Muscle of leg (tissue), 11 donors: ENCODE measurements around the gene SPNS2. TPM values are rescaled to one million over a fixed set of nuclear protein-coding genes. Genes with fewer than 3 reads are reported as not detected.

ENCODE experiments used
- DNase-seq: peaks from one replicate; pipeline ENCODE4 v3.0.0; 2013
- H3K27ac ChIP-seq: one replicate; pipeline ENCODE4 v1.5.1; 2013; ENCODE audit warnings: mild to moderate bottlenecking, low read length, control low read depth
- H3K27me3 ChIP-seq: one replicate; pipeline ENCODE4 v1.6.1; 2013; ENCODE audit warnings: low read length; ENCODE audit not compliant: control insufficient read depth, insufficient read depth
- H3K36me3 ChIP-seq: one replicate; pipeline ENCODE4 v1.6.1; 2013; ENCODE audit warnings: low read length; ENCODE audit not compliant: control insufficient read depth, insufficient read depth
- H3K4me1 ChIP-seq: one replicate; pipeline ENCODE4 v1.6.1; 2013; ENCODE audit warnings: low read length; ENCODE audit not compliant: control insufficient read depth, insufficient read depth
- H3K4me3 ChIP-seq: one replicate; pipeline ENCODE4 v1.5.1; 2013; ENCODE audit warnings: low read length, control low read depth
- H3K9me3 ChIP-seq: replicated peaks from 2 replicates; pipeline ENCODE4 v1.6.1; 2013; ENCODE audit warnings: low read depth, low read length; ENCODE audit not compliant: control insufficient read depth
- WGBS: methylation state at CpG from one replicate; pipeline ENCODE4 v1.1.5; 2013; ENCODE audit warnings: missing lambda C conversion rate; ENCODE audit not compliant: insufficient coverage; 5-methylcytosine and 5-hydroxymethylcytosine counted together
- polyA plus RNA-seq, 8 donors: library from polyadenylated mRNA; unstranded; fragments of 120-200 nt; gene quantifications; one replicate each; pipeline versions ENCODE4 v1.2.1 to v1.2.3, GENCODE V29; 2013; ENCODE audit warnings: inconsistent platforms in 1 of 8, low replicate concordance in 1 of 8; ENCODE audit not compliant: insufficient read length in 8 of 8, insufficient read depth in 1 of 8
- total RNA-seq: library from RNA; stranded (reverse); fragments of 120-200 nt; gene quantifications from one replicate; pipeline ENCODE4 v1.2.4, GENCODE V29; 2013

SPNS2 gene
- total and polyA plus RNA-seq, 9 donors, result 5.0 to 9.7 (median 8.2) TPM

- Histone ChIP-seq H3K36me3 (no peaks in the 10 kb centered on the region), H3K4me1 (no peaks in the 10 kb centered on the region), H3K4me3 (no peak overlapping the region), H3K27me3 (no peaks in the 10 kb centered on the region), H3K9me3 (no peaks in the 10 kb centered on the region), H3K27ac (no peak overlapping the region)
- 90% methylated on average over 7 of the region's 12 CpGs for WGBS
- DNase-seq, result no peak
These were observed 29.1 kb upstream of the SPNS2 start for GRCh38 chr17:4469552-4469951.

- no peaks in the 10 kb centered on the region for H3K9me3 ChIP-seq
- no peak for DNase-seq
- H3K27me3 ChIP-seq, result no peaks in the 10 kb centered on the region
- H3K4me3 ChIP-seq, result no peak overlapping the region
- H3K27ac ChIP-seq, result no peak overlapping the region
- peaks cover 23% of the 10 kb centered on the region for H3K4me1 ChIP-seq
- WGBS, result 83% methylated on average over 2 of the region's 3 CpGs
- H3K36me3 ChIP-seq, result no peaks in the 10 kb centered on the region
These were observed 26.4 kb upstream of the SPNS2 start for GRCh38 chr17:4472286-4472685.

GRCh38 chr17:4474093-4474492 is 24.6 kb upstream of the SPNS2 start:
- WGBS, result 84% methylated on average over 13 of the region's 13 CpGs
- Histone ChIP-seq H3K36me3 (no peaks in the 10 kb centered on the region), H3K27ac (no peak overlapping the region), H3K9me3 (no peaks in the 10 kb centered on the region), H3K4me1 (peaks cover 24% of the 10 kb centered on the region), H3K27me3 (no peaks in the 10 kb centered on the region), H3K4me3 (no peak overlapping the region)
- DNase-seq, result no peak

- DNase-seq, result no peak
- Histone ChIP-seq H3K27me3 (no peaks in the 10 kb centered on the region), H3K4me1 (peaks cover 24% of the 10 kb centered on the region), H3K4me3 (no peak overlapping the region), H3K9me3 (no peaks in the 10 kb centered on the region), H3K27ac (no peak overlapping the region), H3K36me3 (no peaks in the 10 kb centered on the region)
- 22% methylated on average over 2 of the region's 9 CpGs for WGBS
These were observed 23.7 kb upstream of the SPNS2 start for GRCh38 chr17:4475001-4475400.

DNA sequence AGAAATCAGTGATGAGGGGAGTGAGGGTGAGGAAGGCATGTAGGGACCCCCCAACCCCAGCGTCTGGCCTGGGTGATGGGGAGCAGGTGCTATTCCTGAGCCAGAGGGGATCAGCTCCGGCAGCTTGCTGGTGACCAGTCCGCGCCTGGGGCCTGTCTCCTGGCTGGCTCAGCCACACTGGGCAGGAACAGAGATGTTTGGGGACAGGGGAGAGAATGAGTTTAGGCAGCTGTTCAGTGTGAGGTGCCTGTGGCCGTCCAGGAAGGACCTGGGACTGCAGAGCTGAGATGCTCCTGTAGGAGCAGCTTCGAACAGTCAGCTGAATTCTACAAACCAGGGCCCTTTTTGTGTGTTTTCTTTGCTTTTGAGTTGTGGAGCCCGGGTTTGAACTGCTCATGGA is 23.2 kb upstream of the SPNS2 start:
- no peaks in the 10 kb centered on the region for H3K27me3 ChIP-seq
- H3K4me1 ChIP-seq, result peaks cover 24% of the 10 kb centered on the region
- no peak for DNase-seq
- no peaks in the 10 kb centered on the region for H3K9me3 ChIP-seq
- no peaks in the 10 kb centered on the region for H3K36me3 ChIP-seq
- WGBS, result 68% methylated on average over 7 of the region's 7 CpGs
- no peak overlapping the region for H3K27ac ChIP-seq
- H3K4me3 ChIP-seq, result no peak overlapping the region

GRCh38 chr17:4476017-4476416 is 22.7 kb upstream of the SPNS2 start:
- no peak overlapping the region for H3K27ac ChIP-seq
- H3K9me3 ChIP-seq, result no peaks in the 10 kb centered on the region
- H3K27me3 ChIP-seq, result no peaks in the 10 kb centered on the region
- peaks cover 30% of the 10 kb centered on the region for H3K4me1 ChIP-seq
- DNase-seq, result no peak
- H3K4me3 ChIP-seq, result no peak overlapping the region
- 68% methylated on average over 14 of the region's 14 CpGs for WGBS
- no peaks in the 10 kb centered on the region for H3K36me3 ChIP-seq

GRCh38 chr17:4476511-4477070 is 22.1 kb upstream of the SPNS2 start:
- Histone ChIP-seq H3K4me3 (no peak overlapping the region), H3K9me3 (no peaks in the 10 kb centered on the region), H3K27me3 (no peaks in the 10 kb centered on the region), H3K36me3 (no peaks in the 10 kb centered on the region), H3K4me1 (peaks cover 36% of the 10 kb centered on the region), H3K27ac (peak overlapping the region; percentile 24)
- WGBS, result 74% methylated on average over 19 of the region's 19 CpGs
- DNase-seq, result no peak

- peaks cover 36% of the 10 kb centered on the region for H3K4me1 ChIP-seq
- 64% methylated on average over 9 of the region's 10 CpGs for WGBS
These were observed 21.4 kb upstream of the SPNS2 start for GRCh38 chr17:4477255-4477791.

DNA sequence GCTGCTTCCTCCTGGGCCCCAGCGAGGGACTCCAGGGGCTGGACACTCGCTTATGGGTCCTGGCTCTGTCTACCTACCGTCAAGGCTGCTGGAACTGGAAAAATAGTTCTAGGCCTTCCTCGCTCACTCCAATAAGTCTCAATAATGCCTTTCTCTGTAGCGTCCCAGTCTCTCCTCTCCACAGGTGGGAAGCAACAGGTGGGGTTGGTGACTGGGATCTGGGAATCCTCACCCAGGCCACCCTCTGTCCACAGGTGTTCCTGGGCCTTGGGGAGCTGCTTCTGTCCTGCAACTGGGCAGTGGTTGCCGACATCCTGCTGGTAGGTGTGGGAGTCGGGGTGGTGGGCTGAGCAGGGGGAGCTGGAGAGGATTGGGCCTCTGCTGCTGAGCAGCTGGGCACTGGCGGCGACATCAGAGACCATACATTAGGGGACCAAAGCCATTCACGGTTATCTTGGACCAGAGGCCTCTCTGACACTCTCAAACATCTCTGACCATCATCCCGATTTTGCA is 20.3 kb upstream of the SPNS2 start:
- Histone ChIP-seq H3K9me3 (no peaks in the 10 kb centered on the region), H3K27ac (no peak overlapping the region), H3K36me3 (no peaks in the 10 kb centered on the region), H3K27me3 (no peaks in the 10 kb centered on the region), H3K4me1 (peaks cover 36% of the 10 kb centered on the region), H3K4me3 (no peak overlapping the region)
- DNase-seq, result no peak
- WGBS, result no CpG with 5 or more reads among the region's 11 CpGs

More at GRCh38 chr17:4477255-4477791, 21.4 kb upstream of the SPNS2 start:
- DNase-seq, result no peak
- no peaks in the 10 kb centered on the region for H3K36me3 ChIP-seq
- no peaks in the 10 kb centered on the region for H3K9me3 ChIP-seq
- no peak overlapping the region for H3K4me3 ChIP-seq
- H3K27ac ChIP-seq, result no peak overlapping the region
- H3K27me3 ChIP-seq, result no peaks in the 10 kb centered on the region

DNA sequence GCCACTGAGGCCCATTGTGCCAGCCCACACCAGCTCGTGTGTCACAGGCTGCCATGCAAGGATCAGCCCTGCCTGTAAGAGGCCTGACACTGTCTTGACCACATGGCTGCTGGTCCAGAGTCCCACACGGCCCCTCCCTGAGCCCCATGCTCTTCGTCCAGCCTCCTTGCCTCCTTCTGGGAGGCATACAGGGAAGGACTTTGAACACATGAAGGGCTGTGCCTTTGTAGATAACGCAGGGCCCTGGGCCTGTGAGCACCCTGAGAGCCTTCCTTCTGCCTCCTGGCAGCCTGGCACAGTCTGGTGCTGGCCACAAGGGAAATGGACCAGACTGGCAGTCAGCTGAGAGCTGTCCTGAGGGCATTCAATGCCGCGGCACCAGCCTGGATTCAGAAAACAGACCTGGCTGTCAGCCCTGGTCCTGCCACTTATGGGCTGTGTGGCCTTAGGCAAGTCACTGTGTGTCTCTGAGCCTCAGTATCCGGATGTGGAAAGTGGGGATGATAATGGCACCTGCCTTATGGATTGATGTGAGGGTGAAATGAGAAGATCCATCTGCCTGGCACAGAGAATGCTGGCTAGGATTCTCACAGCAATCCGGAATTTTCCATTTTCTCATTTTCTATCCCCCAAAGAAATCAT is 19.2 kb upstream of the SPNS2 start:
- Histone ChIP-seq H3K4me1 (peaks cover 36% of the 10 kb centered on the region), H3K36me3 (no peaks in the 10 kb centered on the region), H3K27me3 (no peaks in the 10 kb centered on the region), H3K9me3 (no peaks in the 10 kb centered on the region), H3K4me3 (no peak overlapping the region), H3K27ac (no peak overlapping the region)
- DNase-seq, result no peak
- WGBS, result 79% methylated on average over 7 of the region's 8 CpGs
